HFFc6 (cell line): ENCODE results near the gene MMP3. TPM values are rescaled to one million over a fixed set of nuclear protein-coding genes. Genes with fewer than 3 reads are reported as not detected.

ENCODE experiments used
- DNase-seq: peaks from one replicate; pipeline ENCODE4 v3.0.0-alpha.2; 2018
- H3K27ac Mint-ChIP-seq: 2 replicates; pipeline ENCODE4 v1.8.0; 2020; ENCODE audit warnings: mild to moderate bottlenecking, mixed read lengths
- H3K27me3 Mint-ChIP-seq: 2 replicates; pipeline ENCODE4 v1.8.0; 2021; ENCODE audit warnings: mild to moderate bottlenecking, moderate library complexity, mixed read lengths; ENCODE audit not compliant: insufficient read depth
- H3K36me3 Mint-ChIP-seq: 2 replicates; pipeline ENCODE4 v1.8.0; 2021; ENCODE audit warnings: low read depth, mixed read lengths
- H3K4me1 Mint-ChIP-seq: 2 replicates; pipeline ENCODE4 v1.8.0; 2020; ENCODE audit warnings: low read depth, mixed read lengths
- H3K4me3 Mint-ChIP-seq: 2 replicates; pipeline ENCODE4 v1.8.0; 2020; ENCODE audit warnings: mild to moderate bottlenecking, moderate library complexity, mixed read lengths
- H3K9me3 Mint-ChIP-seq: 2 replicates; pipeline ENCODE4 v1.8.0; 2020; ENCODE audit warnings: mild to moderate bottlenecking, mixed read lengths
- CTCF ChIP-seq: fragments of 200-600 bp; sonication (generic); IDR thresholded peaks from 2 replicates; pipeline ENCODE4 v1.5.0; 2021; ENCODE audit warnings: antibody characterized with exemption, mild to moderate bottlenecking
- total RNA-seq, 6 experiments: library from RNA; stranded (reverse); fragmentation: NEBNext Ultra II Directional; extraction: Animal tissue kit (Norgen Biotek cat#: 25700); gene quantifications; 2 replicates in 1 of 6; 3 replicates in 5 of 6; pipeline ENCODE4 v1.2.3, GENCODE V29; 2021

MMP3 gene
- total RNA-seq, 6 experiments from 2014 or later, result 35.4 to 112 (median 42.1) TPM

GRCh38 chr11:102833731-102834130, 9.7 kb downstream of the MMP3 start:
- no peaks in the 10 kb centered on the region for H3K36me3 Mint-ChIP-seq
- DNase-seq, result no peak
- H3K9me3 Mint-ChIP-seq, result no peaks in the 10 kb centered on the region
- no peaks in the 10 kb centered on the region for H3K27me3 Mint-ChIP-seq
- TF ChIP-seq CTCF, result no peak
- no peak overlapping the region for H3K27ac Mint-ChIP-seq
- H3K4me3 Mint-ChIP-seq, result no peak overlapping the region; the same call in 1 of the 2 replicates
- H3K4me1 Mint-ChIP-seq, result peaks cover 64% of the 10 kb centered on the region

GRCh38 chr11:102832612-102833011, 10.8 kb downstream of the MMP3 start:
- no peak for TF ChIP-seq CTCF
- no peak for DNase-seq
- Mint-ChIP-seq H3K4me1 (peaks cover 64% of the 10 kb centered on the region), H3K36me3 (no peaks in the 10 kb centered on the region), H3K27me3 (no peaks in the 10 kb centered on the region), H3K9me3 (no peaks in the 10 kb centered on the region), H3K4me3 (peak overlapping the region; percentile 93), H3K27ac (0 out of 2 replicates have a peak overlapping the region, but pooled peaks have one; percentile 84)

- H3K9me3 Mint-ChIP-seq, result peaks cover 3% of the 10 kb centered on the region; the same call in 1 of the 2 replicates
- H3K4me1 Mint-ChIP-seq, result peaks cover 58% of the 10 kb centered on the region
- peak; percentile 73 for DNase-seq
- H3K27ac Mint-ChIP-seq, result peak overlapping the region; percentile 84
- no peaks in the 10 kb centered on the region for H3K36me3 Mint-ChIP-seq
- peak; percentile 92 for TF ChIP-seq CTCF
- peak overlapping the region; percentile 93 for H3K4me3 Mint-ChIP-seq
- peaks cover 3% of the 10 kb centered on the region; the same call in 1 of the 2 replicates for H3K27me3 Mint-ChIP-seq
Observed at GRCh38 chr11:102831489-102832440, 11.6 kb downstream of the MMP3 start.

- H3K27me3 Mint-ChIP-seq, result peaks cover 3% of the 10 kb centered on the region
- H3K27ac Mint-ChIP-seq, result no peak overlapping the region
- peaks cover 5% of the 10 kb centered on the region; the same call in 1 of the 2 replicates for H3K36me3 Mint-ChIP-seq
- TF ChIP-seq CTCF, result no peak
- H3K4me1 Mint-ChIP-seq, result peaks cover 51% of the 10 kb centered on the region
- H3K9me3 Mint-ChIP-seq, result peaks cover 9% of the 10 kb centered on the region
- H3K4me3 Mint-ChIP-seq, result no peak overlapping the region; the same call in none of the 2 replicates
- no peak for DNase-seq
Observed at GRCh38 chr11:102831128-102831488, 12.3 kb downstream of the MMP3 start.

GRCh38 chr11:102830001-102830727, 13.2 kb downstream of the MMP3 start:
- no peak for TF ChIP-seq CTCF
- H3K9me3 Mint-ChIP-seq, result peaks cover 12% of the 10 kb centered on the region
- peaks cover 3% of the 10 kb centered on the region for H3K27me3 Mint-ChIP-seq

More at GRCh38 chr11:102830001-102830727, 13.2 kb downstream of the MMP3 start:
- H3K27ac Mint-ChIP-seq, result peak overlapping the region; percentile 29
- H3K4me3 Mint-ChIP-seq, result peak overlapping the region; percentile 55
- peaks cover 42% of the 10 kb centered on the region for H3K4me1 Mint-ChIP-seq
- peak; percentile 33 for DNase-seq
- H3K36me3 Mint-ChIP-seq, result peaks cover 5% of the 10 kb centered on the region; the same call in 1 of the 2 replicates
